HepG2 (cell line): Measurements from ENCODE around the gene DIAPH3. TPM values are rescaled to one million over a fixed set of nuclear protein-coding genes. Genes with fewer than 3 reads are reported as not detected.

Source experiments
- ATAC-seq: fragments of 200-7000 bp; cut with Tn5 transposase; 3 replicates; pipeline ENCODE4 v1.9.1; 2020; ENCODE audit warnings: mild to moderate bottlenecking, moderate library complexity
- BruUV-seq: library from RNA; stranded (reverse); fragments of 400-500 nt; replicated peaks from 2 replicates; lab custom pipeline; 2021; lab: Mats Ljungman, UMichigan
- CTCF ChIA-PET: fragments of 300-600 bp; formaldehyde crosslinking; extraction: SDS; loops from one replicate; lab custom pipeline; 2021; ENCODE audit warnings: low total read pairs, inconsistent platforms, low intra/inter-chr PET ratio; lab: Yijun Ruan, JAX
- POLR2A ChIA-PET: fragments of 350-600 bp; sonication (Branson Sonifier 250); formaldehyde crosslinking; loops from one replicate; lab custom pipeline; 2020; ENCODE audit warnings: antibody characterized with exemption, inconsistent platforms; lab: Yijun Ruan, JAX
- DNase-seq: peaks from one replicate; pipeline ENCODE4 v3.0.0-alpha.2; 2015; ENCODE audit warnings: low spot score
- FAIRE-seq: peaks from 3 replicates; lab custom pipeline; 2011; peaks lifted over from hg19 to GRCh38; lab: Jason Lieb, UNC
- H2AFZ ChIP-seq: one replicate; pipeline ENCODE4 v1.6.1; 2011; ENCODE audit warnings: low read length, inconsistent platforms
- H3K27ac ChIP-seq: fragments of 300-600 bp; 3 replicates; pipeline ENCODE4 v1.8.0; 2011; ENCODE audit warnings: mixed run types, mild to moderate bottlenecking, mixed read lengths, low read length, inconsistent platforms; ENCODE audit not compliant: insufficient read depth; ENCODE audit errors: extremely low read length
- H3K27me3 ChIP-seq, 2 experiments: fragments of 200-600 bp in 1 of 2; 2 replicates in 1 of 2; 3 replicates in 1 of 2; pipeline versions ENCODE4 v1.6.0 to v1.8.0; 2011; ENCODE audit warnings: low read length in 2 of 2, mild to moderate bottlenecking in 2 of 2, moderate library complexity in 2 of 2, inconsistent platforms in 1 of 2; ENCODE audit not compliant: insufficient read depth in 2 of 2, control insufficient read depth in 1 of 2
- H3K36me3 ChIP-seq, 2 experiments: fragments of 200-600 bp in 1 of 2; replicated peaks in 1 of 2; 2 replicates in 1 of 2; 3 replicates in 1 of 2; pipeline versions ENCODE4 v1.5.1 to v1.8.0; 2011; ENCODE audit warnings: low read length in 2 of 2, inconsistent platforms in 1 of 2; ENCODE audit not compliant: insufficient read depth in 2 of 2, control insufficient read depth in 1 of 2
- H3K4me1 ChIP-seq: 2 replicates; pipeline ENCODE4 v1.5.1; 2012; ENCODE audit warnings: low read length, inconsistent platforms; ENCODE audit not compliant: insufficient read depth
- H3K4me2 ChIP-seq: 2 replicates; pipeline ENCODE4 v1.6.0; 2011; ENCODE audit warnings: low read depth, low read length, inconsistent platforms
- H3K4me3 ChIP-seq, 3 experiments: fragments of 200-600 bp in 1 of 3; sonication (generic), shearing (Covaris generic) in 1 of 3; replicated peaks in 1 of 3; 2 replicates each; pipeline ENCODE4 v1.5.1; 2011 to 2016; ENCODE audit warnings: low read length in 3 of 3, inconsistent platforms in 2 of 3, low read depth in 2 of 3, mild to moderate bottlenecking in 2 of 3, control low read depth in 1 of 3, mixed read lengths in 1 of 3; ENCODE audit not compliant: insufficient read depth in 1 of 3
- H3K79me2 ChIP-seq: one replicate; pipeline ENCODE4 v1.6.1; 2011; ENCODE audit warnings: low read length, inconsistent platforms; ENCODE audit not compliant: insufficient read depth
- H3K9ac ChIP-seq: 2 replicates; pipeline ENCODE4 v1.6.0; 2011; ENCODE audit warnings: mild to moderate bottlenecking, low read depth, low read length, inconsistent platforms; ENCODE audit not compliant: insufficient read depth
- H3K9me3 ChIP-seq: 2 replicates; pipeline ENCODE4 v1.5.1; 2012; ENCODE audit warnings: mild to moderate bottlenecking, low read length
- H4K20me1 ChIP-seq: 2 replicates; pipeline ENCODE4 v1.6.0; 2011; ENCODE audit warnings: inconsistent platforms, mild to moderate bottlenecking, low read length, moderate library complexity; ENCODE audit not compliant: insufficient read depth
- ATM ChIP-seq: fragments of 450-650 bp; IDR thresholded peaks from 2 replicates; pipeline ENCODE4 v1.7.1; 2017; ENCODE audit warnings: mild to moderate bottlenecking, borderline replicate concordance
- BRF2 ChIP-seq: sonication (generic); formaldehyde crosslinking; IDR thresholded peaks from 2 replicates; pipeline ENCODE4 v1.8.1; 2022; ENCODE audit warnings: mild to moderate bottlenecking, missing genetic modification reagents
- CBX1 ChIP-seq: IDR thresholded peaks from one replicate; pipeline ENCODE4 v1.6.1; 2016; ENCODE audit warnings: antibody characterized with exemption, low read depth
- MAFG ChIP-seq: sonication (generic); formaldehyde crosslinking; IDR thresholded peaks from 2 replicates; pipeline ENCODE4 v1.5.1; 2020; ENCODE audit warnings: mild to moderate bottlenecking, missing genetic modification reagents
- MBNL3 ChIP-seq: fragments of 250-450 bp; sonication (Bioruptor Pico); conservative IDR thresholded peaks from 2 replicates; pipeline ENCODE4 v1.8.0; 2022; ENCODE audit warnings: mild to moderate bottlenecking, inconsistent platforms
- PRMT3 ChIP-seq: sonication (generic); formaldehyde crosslinking; IDR thresholded peaks from 2 replicates; pipeline ENCODE4 v1.8.1; 2022; ENCODE audit warnings: low read depth, mild to moderate bottlenecking, moderate library complexity, missing genetic modification reagents, borderline replicate concordance
- TAF15 ChIP-seq: fragments of 200-400 bp; formaldehyde crosslinking; IDR thresholded peaks from one replicate; pipeline ENCODE4 v1.6.1; 2018; ENCODE audit warnings: mild to moderate bottlenecking, low read depth, low read length; ENCODE audit not compliant: poor library complexity, severe bottlenecking
- ZNF609 ChIP-seq: sonication (generic); formaldehyde crosslinking; IDR thresholded peaks from 2 replicates; pipeline ENCODE4 v1.4.0; 2020; ENCODE audit warnings: mild to moderate bottlenecking, missing genetic modification reagents, borderline replicate concordance
- ZNF710 ChIP-seq: sonication (generic); formaldehyde crosslinking; IDR thresholded peaks from 2 replicates; pipeline ENCODE4 v1.5.0; 2020; ENCODE audit warnings: mild to moderate bottlenecking, missing genetic modification reagents, borderline replicate concordance
- ZNF784 ChIP-seq: sonication (generic); formaldehyde crosslinking; IDR thresholded peaks from 2 replicates; pipeline ENCODE4 v1.5.1; 2020; ENCODE audit warnings: missing genetic modification reagents, mild to moderate bottlenecking, borderline replicate concordance
- WGBS: methylation state at CpG from one replicate; pipeline ENCODE4 v1.1.6; 2017; ENCODE audit warnings: low lambda C conversion rate; 5-methylcytosine and 5-hydroxymethylcytosine counted together
- in situ Hi-C: cut with HindIII; loops from 2 replicates; pipeline ENCODE4 v1.10.0; 2017; ENCODE audit warnings: low pct_unique_long_range_greater_than_20kb; ENCODE audit not compliant: extremely low pct_ligation_motif_present
- intact Hi-C: fragments of 100-400 bp; cut with micrococcal nuclease; formaldehyde crosslinking; loops from one replicate; pipeline ENCODE4 v1.10.0; 2022; ENCODE audit not compliant: unreplicated experiment
- polyA plus RNA-seq, 8 experiments: library from polyadenylated mRNA; depleted of rRNA in 3 of 8; stranded (reverse) in 7 of 8; unstranded in 1 of 8; fragments of >200 nt; fragmentation: Illumina TruSeq in 4 of 8; extraction: Trizol in 4 of 8; gene quantifications; 2 replicates each; pipeline versions ENCODE4 v1.2.1 to v1.2.3, GENCODE V29; 2011 to 2016; ENCODE audit warnings: low read depth in 4 of 8, missing spikeins in 1 of 8, mixed read lengths in 1 of 8; ENCODE audit not compliant: insufficient read depth in 1 of 8
- total RNA-seq, 5 experiments: library from RNA; depleted of rRNA; stranded (reverse); fragments of >200 nt; fragmentation: Illumina TruSeq; extraction: Trizol; gene quantifications; 2 replicates each; pipeline ENCODE4 v1.2.3, GENCODE V29; 2016; ENCODE audit warnings: low read depth in 1 of 5

DIAPH3 gene
- total and polyA plus RNA-seq, 2 of the 13 experiments (the other 11 are each of a cell fraction or from before 2014, with no cell fraction given), result 4.0 to 9.3 TPM

- WGBS, result 96% methylated on average over 2 of the region's 2 CpGs
- intact Hi-C loops (no loop called here), in situ Hi-C loops (no loop called here)
- H2AFZ ChIP-seq, result no peak overlapping the region
- H3K27ac ChIP-seq, result no peak overlapping the region
- no peak for DNase-seq
- TF ChIP-seq PRMT3 (CRISPR knock-in tag) (no peak), ZNF710 (CRISPR knock-in tag) (no peak), MAFG (CRISPR knock-in tag) (no peak), TAF15 (no peak), CBX1 (no peak), MBNL3 (no peak), ATM (no peak)
- no peak overlapping the region for H3K4me3 ChIP-seq
- H3K79me2 ChIP-seq, result no peaks in the 10 kb centered on the region
- CTCF ChIA-PET, result no interaction called here
- no TSS peak for BruUV-seq
- ATAC-seq, result no peak
- POLR2A ChIA-PET, result no interaction called here
- FAIRE-seq, result no peak
- H3K4me1 ChIP-seq, result no peaks in the 10 kb centered on the region
- no peaks in the 10 kb centered on the region for H3K36me3 ChIP-seq
- no peaks in the 10 kb centered on the region for H3K9me3 ChIP-seq
- H4K20me1 ChIP-seq, result no peaks in the 10 kb centered on the region
- no peak overlapping the region for H3K4me2 ChIP-seq
- no peak overlapping the region for H3K9ac ChIP-seq
- H3K27me3 ChIP-seq, result no peaks in the 10 kb centered on the region
Measured at GRCh38 chr13:59733744-59734143, 430.0 kb downstream of the DIAPH3 start.

- Histone ChIP-seq H3K79me2 (no peaks in the 10 kb centered on the region), H3K27me3 (no peaks in the 10 kb centered on the region), H3K9me3 (no peaks in the 10 kb centered on the region), H3K36me3 (no peaks in the 10 kb centered on the region), H3K27ac (no peak overlapping the region), H3K4me1 (no peaks in the 10 kb centered on the region), H2AFZ (no peak overlapping the region), H3K4me2 (no peak overlapping the region), H3K9ac (no peak overlapping the region), H3K4me3 (no peak overlapping the region), H4K20me1 (no peaks in the 10 kb centered on the region)
- ChIA-PET POLR2A (no interaction called here), CTCF (no interaction called here)
- WGBS, result 91% methylated on average over 3 of the region's 3 CpGs
- BruUV-seq, result no TSS peak
- in situ Hi-C loops, result no loop called here
- intact Hi-C loops, result no loop called here
- ATAC-seq (no peak), DNase-seq (no peak), FAIRE-seq (no peak)
- no peak for TF ChIP-seq ZNF609 (CRISPR knock-in tag)
- TF ChIP-seq ZNF784 (CRISPR knock-in tag), result no peak
- no peak for TF ChIP-seq BRF2
Measured at GRCh38 chr13:59730026-59730425, 433.7 kb downstream of the DIAPH3 start.
